Activated naive CD4-positive, alpha-beta T cell treated with anti-CD3 and anti-CD28 coated beads for 36 hours (primary cell): ENCODE measurements around the gene TWNK. TPM values are rescaled to one million over a fixed set of nuclear protein-coding genes. Genes with fewer than 3 reads are reported as not detected.

Experiments used
- CTCF ChIA-PET: fragments of 350-600 bp; sonication (Branson Sonifier 250); formaldehyde crosslinking; loops from one replicate; lab custom pipeline; 2021; ENCODE audit warnings: antibody characterized with exemption; lab: Charles Lee
- DNase-seq: peaks from one replicate; pipeline ENCODE4 v3.0.0-alpha.2; 2020
- H3K27ac Mint-ChIP-seq: one replicate; pipeline ENCODE4 v1.8.0; 2021; ENCODE audit warnings: mild to moderate bottlenecking, mixed read lengths
- H3K27me3 Mint-ChIP-seq: one replicate; pipeline ENCODE4 v1.8.0; 2021; ENCODE audit warnings: low read depth, mixed read lengths
- H3K36me3 Mint-ChIP-seq: one replicate; pipeline ENCODE4 v1.8.0; 2021; ENCODE audit warnings: low read depth, mixed read lengths
- H3K4me1 Mint-ChIP-seq: one replicate; pipeline ENCODE4 v1.8.0; 2021; ENCODE audit warnings: low read depth, mixed read lengths
- H3K4me3 Mint-ChIP-seq: one replicate; pipeline ENCODE4 v1.8.0; 2021; ENCODE audit warnings: mild to moderate bottlenecking, moderate library complexity, mixed read lengths
- H3K9me3 Mint-ChIP-seq: one replicate; pipeline ENCODE4 v1.8.0; 2021; ENCODE audit warnings: mixed read lengths
- intact Hi-C: fragments of 100-400 bp; cut with micrococcal nuclease; formaldehyde crosslinking; loops from one replicate; pipeline ENCODE4 v1.15.1; 2023
- total RNA-seq, 2 experiments: library from RNA; stranded (reverse); gene quantifications; one replicate each; pipeline ENCODE4 v1.2.3, GENCODE V29; 2021

Gene TWNK
- total RNA-seq, 2 experiments from 2014 or later: 10.4 to 11.4 TPM

DNA sequence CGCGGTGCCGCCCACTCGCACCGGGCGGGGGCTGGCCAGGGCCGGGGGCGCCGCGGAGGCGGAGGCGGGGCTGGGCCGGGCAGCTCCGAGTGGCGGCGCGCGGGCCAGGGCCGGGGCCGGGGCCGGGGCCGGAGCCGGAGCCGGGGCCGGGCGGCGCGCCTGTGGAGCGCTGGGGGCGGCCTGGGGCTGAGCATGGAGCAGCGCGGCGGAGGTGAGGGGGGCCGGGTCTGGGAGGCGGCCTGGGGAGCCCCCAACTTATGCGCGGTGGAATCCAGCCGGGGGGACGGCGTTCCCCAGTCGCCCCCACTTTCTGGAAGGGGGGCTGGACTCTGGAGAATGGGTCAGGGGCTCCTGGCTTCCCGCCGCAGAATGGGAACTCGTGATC, 12.4 kb downstream of the TWNK start, which contains the start of gene LZTS2:
Gene LZTS2 (plus strand): TSS at position 67 of the 385 bp plus-strand sequence. CDS start 2,731 bp downstream, outside the sequence.
- H3K9me3 Mint-ChIP-seq: no peaks in the 10 kb centered on the region
- peaks cover 16% of the 10 kb centered on the region for H3K4me1 Mint-ChIP-seq
- H3K27ac Mint-ChIP-seq: peak within 1 kb of the TSS; percentile 82
- H3K27me3 Mint-ChIP-seq: no peaks in the 10 kb centered on the region
- peaks cover 1% of the 10 kb centered on the region for H3K36me3 Mint-ChIP-seq
- CTCF ChIA-PET: interaction anchor here (0.8 to 6.4 kb wide), 5 partner anchors 11 to 96 kb away, joined by 3 to 94 read pairs (median 5); partner anchors contain the start of genes MRPL43 and TWNK
- DNase-seq: no peak
- intact Hi-C loops: loop anchor here (1.0 to 5.0 kb wide), 3 partner anchors 15 to 627 kb away; partner anchors contain the start of gene HIF1AN
- peak within 1 kb of the TSS; percentile 84 for H3K4me3 Mint-ChIP-seq

GRCh38 chr10:101000127-101000914, 13.0 kb downstream of the TWNK start:
- Mint-ChIP-seq H3K9me3 (no peaks in the 10 kb centered on the region), H3K36me3 (no peaks in the 10 kb centered on the region), H3K4me3 (peak overlapping the region; percentile 64), H3K27ac (no peak overlapping the region), H3K27me3 (no peaks in the 10 kb centered on the region), H3K4me1 (peaks cover 16% of the 10 kb centered on the region)
- intact Hi-C loops: no loop called here
- CTCF ChIA-PET: interaction anchor here (1.1 to 6.4 kb wide), 3 partner anchors 12 to 62 kb away, joined by 5 to 94 read pairs (median 33); partner anchors contain the start of genes MRPL43 and TWNK
- no peak for DNase-seq

DNA sequence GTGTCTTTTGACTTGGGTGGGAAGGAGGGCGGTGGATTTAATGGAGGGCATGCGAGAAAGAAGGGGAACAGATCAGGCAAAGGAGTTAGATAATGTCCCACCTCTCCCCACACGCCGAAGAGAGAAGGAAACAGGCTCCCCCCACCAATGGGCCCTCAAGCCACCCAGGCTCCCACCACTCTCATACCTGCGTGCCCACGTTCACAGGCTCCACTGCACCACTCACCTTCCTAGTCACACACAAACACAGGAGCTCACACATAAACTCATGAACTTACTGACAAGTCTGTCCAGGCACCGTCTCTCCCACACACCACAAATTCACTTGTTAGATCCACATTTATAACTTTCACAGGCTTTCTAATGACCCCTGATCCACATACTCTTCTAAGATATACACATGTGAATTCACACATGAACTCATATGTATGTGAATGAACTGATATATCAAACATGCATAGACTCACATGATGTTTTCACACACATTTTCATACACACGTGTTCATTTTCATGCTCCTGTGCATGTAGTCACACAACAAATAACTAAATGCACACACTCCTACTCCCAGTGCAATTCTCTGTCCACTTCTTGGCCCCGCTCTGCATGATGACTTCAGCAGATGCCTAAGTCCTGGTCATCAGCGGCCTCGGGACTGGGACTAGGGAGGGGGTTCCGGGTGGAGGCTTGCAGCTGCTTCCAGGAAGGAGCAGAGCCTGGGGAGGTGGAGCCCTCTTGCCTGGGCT, 13.7 kb downstream of the TWNK start:
- intact Hi-C loops: no loop called here
- CTCF ChIA-PET: interaction anchor here (0.5 to 6.4 kb wide), 3 partner anchors 16 to 66 kb away, joined by 3 to 94 read pairs (median 3); no protein-coding TSS in a partner anchor
- Mint-ChIP-seq H3K27ac (no peak overlapping the region), H3K4me1 (peaks cover 16% of the 10 kb centered on the region), H3K4me3 (peak overlapping the region; percentile 4), H3K36me3 (no peaks in the 10 kb centered on the region), H3K9me3 (no peaks in the 10 kb centered on the region), H3K27me3 (no peaks in the 10 kb centered on the region)
- DNase-seq: no peak

DNA sequence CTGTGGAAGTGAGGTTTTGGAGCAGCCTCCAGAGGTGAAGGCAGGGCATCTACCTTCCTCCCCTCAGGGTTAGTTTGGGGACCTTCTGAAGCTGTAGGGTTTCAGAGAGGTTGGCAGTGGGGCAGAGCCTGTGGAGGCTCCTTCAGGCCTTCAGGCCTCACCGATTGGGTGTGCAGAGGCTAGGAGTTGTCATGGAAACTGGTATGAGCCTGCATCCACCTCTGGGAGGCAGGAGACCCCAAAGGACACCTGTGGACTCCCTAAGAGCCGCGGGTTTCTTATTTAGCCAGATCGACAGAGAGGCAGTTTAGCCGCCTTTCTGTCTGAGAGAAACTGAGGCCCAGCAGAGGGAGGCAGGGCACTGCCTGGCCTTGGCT, 14.3 kb downstream of the TWNK start:
- intact Hi-C loops: no loop called here
- Mint-ChIP-seq H3K27ac (no peak overlapping the region), H3K27me3 (no peaks in the 10 kb centered on the region), H3K36me3 (no peaks in the 10 kb centered on the region), H3K4me1 (peaks cover 12% of the 10 kb centered on the region), H3K9me3 (no peaks in the 10 kb centered on the region), H3K4me3 (no peak overlapping the region)
- DNase-seq: no peak
- CTCF ChIA-PET: interaction anchor here (0.5 to 6.4 kb wide), 4 partner anchors 15 to 65 kb away, joined by 3 to 94 read pairs (median 3); no protein-coding TSS in a partner anchor

- Mint-ChIP-seq H3K27ac (no peak overlapping the region), H3K9me3 (no peaks in the 10 kb centered on the region), H3K27me3 (no peaks in the 10 kb centered on the region), H3K36me3 (no peaks in the 10 kb centered on the region), H3K4me1 (peaks cover 10% of the 10 kb centered on the region), H3K4me3 (no peak overlapping the region)
- CTCF ChIA-PET: interaction anchor here (1.3 to 1.6 kb wide), 5 partner anchors 9 to 39 kb away, joined by 3 to 7 read pairs (median 6); no protein-coding TSS in a partner anchor
- intact Hi-C loops: no loop called here
- no peak for DNase-seq
Measured at GRCh38 chr10:101002456-101002855, 15.1 kb downstream of the TWNK start.

- CTCF ChIA-PET: interaction anchor here (0.8 to 3.5 kb wide), 8 partner anchors 9 to 72 kb away, joined by 3 to 18 read pairs (median 3); partner anchors contain the start of genes PDZD7 and SFXN3
Measured at GRCh38 chr10:101003639-101004206, 16.4 kb downstream of the TWNK start.

DNA sequence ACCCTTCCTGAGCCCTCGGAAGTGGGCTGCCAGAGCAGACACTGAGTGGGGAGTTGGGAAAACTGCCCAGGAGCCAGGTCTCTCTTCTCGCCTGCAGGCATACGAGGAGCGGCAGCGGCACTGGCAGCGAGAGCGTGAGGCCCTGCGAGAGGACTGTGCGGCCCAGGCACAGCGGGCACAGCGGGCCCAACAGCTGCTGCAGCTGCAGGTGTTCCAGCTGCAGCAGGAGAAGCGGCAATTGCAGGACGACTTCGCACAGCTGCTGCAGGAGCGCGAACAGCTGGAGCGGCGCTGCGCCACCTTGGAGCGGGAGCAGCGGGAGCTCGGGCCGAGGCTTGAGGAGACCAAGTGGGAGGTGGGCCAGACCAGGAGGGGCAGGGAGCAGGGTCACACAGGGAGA, 18.0 kb downstream of the TWNK start:
- H3K4me1 Mint-ChIP-seq: peaks cover 3% of the 10 kb centered on the region
- H3K9me3 Mint-ChIP-seq: no peaks in the 10 kb centered on the region
- CTCF ChIA-PET: interaction anchor here (0.5 to 4.6 kb wide), 3 partner anchors 9 to 69 kb away, joined by 3 to 30 read pairs (median 18); no protein-coding TSS in a partner anchor
- no peaks in the 10 kb centered on the region for H3K36me3 Mint-ChIP-seq
- DNase-seq: no peak
- no peak overlapping the region for H3K4me3 Mint-ChIP-seq
- intact Hi-C loops: no loop called here
- no peaks in the 10 kb centered on the region for H3K27me3 Mint-ChIP-seq
- H3K27ac Mint-ChIP-seq: no peak overlapping the region

More at GRCh38 chr10:101003639-101004206, 16.4 kb downstream of the TWNK start:
- peaks cover 4% of the 10 kb centered on the region for H3K4me1 Mint-ChIP-seq
- no peaks in the 10 kb centered on the region for H3K9me3 Mint-ChIP-seq
- intact Hi-C loops: no loop called here
- no peak for DNase-seq
- no peaks in the 10 kb centered on the region for H3K36me3 Mint-ChIP-seq
- no peak overlapping the region for H3K27ac Mint-ChIP-seq
- no peaks in the 10 kb centered on the region for H3K27me3 Mint-ChIP-seq
- H3K4me3 Mint-ChIP-seq: no peak overlapping the region

DNA sequence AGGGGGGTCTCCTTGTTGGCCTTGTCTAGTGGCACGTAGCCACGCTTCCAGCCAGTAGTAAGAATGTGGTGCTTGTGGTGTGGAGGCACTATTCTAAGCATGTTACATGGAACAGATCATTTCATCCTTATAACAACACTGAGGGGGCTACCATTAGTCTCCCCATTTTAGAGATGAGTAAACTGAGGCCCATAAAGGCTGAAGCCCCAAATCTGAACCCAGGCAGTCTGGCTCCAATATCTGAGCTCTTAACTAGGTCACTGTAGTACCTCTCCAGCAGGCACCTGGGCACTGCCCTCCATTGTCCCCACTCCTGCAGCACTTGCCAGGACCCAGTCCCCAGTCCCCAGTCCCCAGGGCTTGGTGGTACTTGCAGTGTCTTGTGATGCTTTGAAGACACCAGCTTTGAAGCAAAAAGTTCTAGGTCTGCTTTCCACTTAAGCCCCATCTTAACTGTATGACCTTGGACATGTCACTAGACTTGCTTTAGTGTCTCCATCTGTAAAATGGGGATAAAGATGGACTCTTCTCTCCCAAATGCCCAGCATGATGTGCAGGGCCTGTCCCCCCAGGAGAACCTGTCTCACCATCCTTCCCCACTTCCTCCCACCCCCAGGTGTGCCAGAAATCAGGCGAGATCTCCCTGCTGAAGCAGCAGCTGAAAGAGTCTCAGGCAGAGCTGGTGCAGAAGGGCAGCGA, 18.7 kb downstream of the TWNK start:
- Mint-ChIP-seq H3K9me3 (no peaks in the 10 kb centered on the region), H3K27ac (no peak overlapping the region), H3K27me3 (no peaks in the 10 kb centered on the region), H3K4me3 (no peak overlapping the region), H3K4me1 (peaks cover 1% of the 10 kb centered on the region), H3K36me3 (no peaks in the 10 kb centered on the region)
- CTCF ChIA-PET: interaction anchor here (0.5 to 4.6 kb wide), 6 partner anchors 9 to 444 kb away, joined by 3 to 30 read pairs (median 5); no protein-coding TSS in a partner anchor
- intact Hi-C loops: no loop called here
- DNase-seq: no peak

- H3K27me3 Mint-ChIP-seq: no peaks in the 10 kb centered on the region
- H3K4me3 Mint-ChIP-seq: no peak overlapping the region
- H3K4me1 Mint-ChIP-seq: no peaks in the 10 kb centered on the region
- no peak overlapping the region for H3K27ac Mint-ChIP-seq
- intact Hi-C loops: no loop called here
- no peaks in the 10 kb centered on the region for H3K9me3 Mint-ChIP-seq
- DNase-seq: no peak
- H3K36me3 Mint-ChIP-seq: no peaks in the 10 kb centered on the region
- CTCF ChIA-PET: interaction anchor here (0.6 to 4.6 kb wide), 6 partner anchors 8 to 444 kb away, joined by 3 to 30 read pairs (median 5); no protein-coding TSS in a partner anchor
Measured at GRCh38 chr10:101006593-101007098, 19.3 kb downstream of the TWNK start.

DNA sequence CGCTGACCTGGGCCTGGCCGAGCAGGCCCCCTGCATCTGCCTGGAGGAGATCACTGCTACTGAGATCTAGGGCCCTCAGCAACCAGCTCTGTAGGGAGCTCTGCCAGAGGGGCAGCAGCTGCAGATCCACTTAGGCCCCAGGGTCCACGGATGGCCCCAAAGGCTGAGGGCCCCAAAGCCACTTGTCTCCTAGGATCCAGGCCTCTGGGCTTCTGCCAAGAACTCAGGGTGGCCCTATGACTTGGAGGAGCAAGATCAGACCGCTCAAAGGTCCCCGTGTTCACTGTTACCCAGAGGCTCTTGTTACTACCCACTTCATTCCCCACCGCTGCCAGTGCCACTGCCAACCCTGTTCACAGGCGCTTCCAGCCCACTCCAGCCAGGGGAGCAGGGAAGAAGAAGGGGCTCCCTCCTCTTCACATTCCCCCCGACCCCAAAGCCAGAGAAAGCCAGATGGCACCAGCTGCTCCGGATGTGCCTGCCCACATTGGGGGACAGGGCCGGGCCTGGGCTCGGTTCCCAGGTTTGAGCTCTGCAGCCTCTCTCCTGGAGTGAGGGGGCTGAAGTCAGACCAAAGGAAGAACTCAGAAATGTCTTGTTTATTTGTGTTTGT, 19.9 kb downstream of the TWNK start:
- Mint-ChIP-seq H3K36me3 (no peaks in the 10 kb centered on the region), H3K27me3 (no peaks in the 10 kb centered on the region), H3K4me1 (no peaks in the 10 kb centered on the region), H3K4me3 (no peak overlapping the region), H3K9me3 (no peaks in the 10 kb centered on the region), H3K27ac (no peak overlapping the region)
- CTCF ChIA-PET: interaction anchor here (1.5 to 4.6 kb wide), 4 partner anchors 7 to 445 kb away, joined by 3 to 30 read pairs (median 11); no protein-coding TSS in a partner anchor
- no peak for DNase-seq
- intact Hi-C loops: no loop called here
